DMS153 (cell line): ENCODE measurements around the gene CLOCK.

Experiments used
- DNase-seq: peaks from one replicate; lab custom pipeline; 2025; lab: John Stamatoyannopoulos, UW

The CLOCK gene

DNA sequence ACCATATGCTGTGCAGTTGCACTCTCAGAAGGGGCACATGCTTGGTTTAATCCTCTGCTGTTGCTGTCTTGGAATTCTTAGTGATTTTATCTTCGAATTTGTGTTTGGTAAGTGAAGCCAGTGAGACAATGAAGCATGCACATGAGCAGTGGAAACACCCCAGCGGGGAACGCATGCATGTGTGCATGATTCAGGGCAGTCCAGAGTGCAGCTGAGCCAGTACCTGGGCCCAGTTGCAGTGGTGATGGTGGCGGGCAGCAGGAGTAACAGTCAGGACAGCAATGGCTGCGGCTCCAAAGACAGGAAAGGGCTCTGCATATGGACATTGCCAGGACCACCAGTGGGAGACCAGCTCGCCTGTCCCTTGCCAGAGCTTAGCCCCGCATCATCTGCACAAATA lies 165.2 kb downstream of the CLOCK start:
- no peak for DNase-seq

DNA sequence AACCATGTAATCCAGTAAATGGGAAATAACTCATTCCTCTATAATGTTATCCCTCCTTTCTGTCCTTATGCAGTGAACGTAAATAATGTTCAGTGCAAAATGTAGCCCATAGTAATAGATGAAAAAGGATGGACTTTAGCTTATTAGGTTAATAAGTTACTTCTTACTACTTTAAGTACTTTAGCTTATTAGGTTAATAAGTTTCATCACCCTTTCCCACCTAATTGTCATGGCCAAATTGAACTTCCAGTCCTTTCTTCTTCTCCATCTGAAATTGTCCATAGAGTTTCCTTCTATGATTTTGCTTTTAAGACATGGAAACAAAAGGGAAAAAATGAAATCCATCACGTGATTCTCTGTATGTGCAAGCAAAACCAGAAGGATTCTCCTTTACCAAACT lies 166.1 kb downstream of the CLOCK start:
- DNase-seq = no peak

DNA sequence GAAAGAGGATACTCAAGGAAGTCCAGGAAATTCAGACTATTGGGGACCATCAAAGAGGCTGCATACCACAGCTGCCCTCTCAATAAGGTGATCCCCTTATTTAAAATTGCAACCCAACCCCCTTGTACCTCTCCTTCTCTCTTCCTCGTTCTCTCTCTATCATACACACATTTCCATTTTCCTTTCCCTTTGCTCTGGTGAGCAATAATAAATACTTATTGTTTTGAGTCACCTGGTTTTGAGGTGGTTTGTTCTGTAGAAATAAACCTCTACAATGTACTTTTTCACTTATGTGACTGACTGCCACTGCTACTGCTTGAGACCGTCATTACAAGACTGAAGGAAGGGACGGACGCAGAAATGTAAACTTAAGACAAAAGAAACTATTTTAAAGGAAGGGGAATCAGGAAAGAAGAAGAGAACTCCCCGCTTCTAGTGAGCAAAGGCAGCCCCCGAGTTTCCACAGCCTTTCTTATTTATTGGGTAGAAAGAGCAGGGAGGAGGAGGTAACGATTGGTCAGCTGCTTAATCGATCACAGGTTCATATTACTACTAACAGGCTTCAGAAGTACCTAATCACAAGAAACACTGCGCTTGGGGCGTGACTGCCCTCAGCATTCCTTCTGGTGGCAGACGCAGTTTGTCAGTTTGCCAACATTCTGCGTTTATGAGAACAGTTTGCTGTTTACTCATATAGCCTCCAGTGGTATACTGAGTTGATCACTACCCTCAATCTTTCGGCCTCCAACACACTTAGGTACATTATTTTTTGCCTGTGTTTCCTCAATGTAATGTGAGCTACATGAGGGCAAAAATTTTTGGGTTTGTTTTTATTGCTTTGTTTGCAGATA lies 167.9 kb downstream of the CLOCK start:
- no peak for DNase-seq
